Measurements from ENCODE around the gene PHLDA2. TPM values are rescaled to one million over a fixed set of nuclear protein-coding genes. Genes with fewer than 3 reads are reported as not detected.

The PHLDA2 gene
- total RNA-seq, 1 donor from 2014 or later = 15.5 TPM

GRCh38 chr11:2960139-2960538 lies 30.9 kb upstream of the PHLDA2 start:
- Histone ChIP-seq H3K27ac (no peak overlapping the region), H3K36me3 (peaks cover 97% of the 10 kb centered on the region), H3K4me3 (no peak overlapping the region), H3K27me3 (no peaks in the 10 kb centered on the region), H3K9me3 (no peaks in the 10 kb centered on the region), H3K4me1 (no peaks in the 10 kb centered on the region)
- intact Hi-C loops (cut with DNase I) = no loop called here
- ATAC-seq = no peak
- DNase-seq = no peak
- TF ChIP-seq CTCF (IDR thresholded peaks at IDR 0.05) = no peak

GRCh38 chr11:2958251-2958650 lies 29.0 kb upstream of the PHLDA2 start:
- Histone ChIP-seq H3K4me3 (no peak overlapping the region), H3K9me3 (no peaks in the 10 kb centered on the region), H3K27ac (no peak overlapping the region), H3K27me3 (no peaks in the 10 kb centered on the region), H3K36me3 (peaks cover 98% of the 10 kb centered on the region), H3K4me1 (no peaks in the 10 kb centered on the region)
- ATAC-seq = peak; percentile 39
- intact Hi-C loops (cut with DNase I) = no loop called here
- no peak for DNase-seq
- TF ChIP-seq CTCF (IDR thresholded peaks at IDR 0.05) = no peak

GRCh38 chr11:2955906-2956476 lies 26.8 kb upstream of the PHLDA2 start:
- ATAC-seq = no peak

GRCh38 chr11:2954263-2954662 lies 25.0 kb upstream of the PHLDA2 start:
- H3K27me3 ChIP-seq = no peaks in the 10 kb centered on the region
- H3K27ac ChIP-seq = no peak overlapping the region
- H3K4me3 ChIP-seq = no peak overlapping the region
- no peak for DNase-seq
- H3K9me3 ChIP-seq = no peaks in the 10 kb centered on the region
- H3K4me1 ChIP-seq = no peaks in the 10 kb centered on the region
- no peak for ATAC-seq
- peaks cover 96% of the 10 kb centered on the region for H3K36me3 ChIP-seq
- intact Hi-C loops (cut with DNase I) = no loop called here
- no peak for TF ChIP-seq CTCF (IDR thresholded peaks at IDR 0.05)

More at GRCh38 chr11:2955906-2956476, 26.8 kb upstream of the PHLDA2 start:
- Histone ChIP-seq H3K4me1 (no peaks in the 10 kb centered on the region), H3K27ac (no peak overlapping the region), H3K4me3 (no peak overlapping the region), H3K36me3 (peaks cover 98% of the 10 kb centered on the region), H3K27me3 (no peaks in the 10 kb centered on the region), H3K9me3 (no peaks in the 10 kb centered on the region)
- TF ChIP-seq CTCF (IDR thresholded peaks at IDR 0.05) = no peak
- intact Hi-C loops (cut with DNase I) = no loop called here
- DNase-seq = no peak

- ATAC-seq = no peak
- no peak overlapping the region for H3K27ac ChIP-seq
Measured at GRCh38 chr11:2952290-2952689, 23.1 kb upstream of the PHLDA2 start.

More at GRCh38 chr11:2952290-2952689, 23.1 kb upstream of the PHLDA2 start:
- Histone ChIP-seq H3K9me3 (no peaks in the 10 kb centered on the region), H3K4me1 (no peaks in the 10 kb centered on the region), H3K36me3 (peaks cover 95% of the 10 kb centered on the region), H3K4me3 (no peak overlapping the region), H3K27me3 (no peaks in the 10 kb centered on the region)
- DNase-seq = no peak
- TF ChIP-seq CTCF (IDR thresholded peaks at IDR 0.05) = no peak
- intact Hi-C loops (cut with DNase I) = no loop called here

Data from upper lobe of right lung (tissue), 1 donor.